PC-9 (cell line): ENCODE results near the gene POF1B. TPM values are rescaled to one million over a fixed set of nuclear protein-coding genes. Genes with fewer than 3 reads are reported as not detected.

Experiments
- BruUV-seq: library from RNA; stranded (reverse); fragments of 400-500 nt; replicated peaks from 2 replicates; lab custom pipeline; 2021; lab: Mats Ljungman, UMichigan
- CTCF ChIA-PET: fragments of 300-600 bp; sonication (Branson Sonifier 250); formaldehyde crosslinking; loops from one replicate; lab custom pipeline; 2022; ENCODE audit warnings: antibody characterized with exemption; lab: Charles Lee
- POLR2A ChIA-PET: fragments of 300-600 bp; sonication (Branson Sonifier 250); formaldehyde crosslinking; loops from one replicate; lab custom pipeline; 2022; ENCODE audit warnings: antibody characterized with exemption; ENCODE audit not compliant: unreplicated experiment; lab: Charles Lee
- DNase-seq, 2 experiments: peaks; one replicate each; pipeline versions ENCODE4 v3.0.0 to v3.0.0-alpha.2; 2015 to 2022; ENCODE audit warnings: mixed read lengths in 1 of 2
- H2AFZ ChIP-seq: fragments of 200-600 bp; sonication (generic); 2 replicates; pipeline ENCODE4 v1.8.1; 2017; ENCODE audit warnings: antibody characterized with exemption
- H3F3A ChIP-seq: fragments of 200-600 bp; sonication (generic); 2 replicates; pipeline ENCODE4 v1.8.1; 2017; ENCODE audit warnings: antibody characterized with exemption, mild to moderate bottlenecking, low read depth; ENCODE audit not compliant: insufficient read depth
- H3K27ac ChIP-seq: fragments of 200-600 bp; sonication (generic); 2 replicates; pipeline ENCODE4 v1.6.1; 2016; ENCODE audit warnings: mixed run types
- H3K27me3 ChIP-seq: fragments of 200-600 bp; sonication (generic); 2 replicates; pipeline ENCODE4 v1.6.1; 2016; ENCODE audit warnings: low read depth, mixed run types; ENCODE audit not compliant: insufficient read depth
- H3K36me3 ChIP-seq: fragments of 200-600 bp; sonication (generic); 2 replicates; pipeline ENCODE4 v1.6.1; 2016; ENCODE audit warnings: low read depth, mixed run types
- H3K4me1 ChIP-seq: fragments of 200-600 bp; sonication (generic); replicated peaks from 2 replicates; pipeline ENCODE4 v1.6.1; 2016; ENCODE audit warnings: mixed run types; ENCODE audit not compliant: insufficient read depth
- H3K4me2 ChIP-seq: fragments of 200-600 bp; sonication (generic); 2 replicates; pipeline ENCODE4 v1.6.1; 2017; ENCODE audit warnings: mixed run types
- H3K4me3 ChIP-seq: fragments of 200-600 bp; sonication (generic); 2 replicates; pipeline ENCODE4 v1.6.1; 2016; ENCODE audit warnings: mixed run types
- H3K79me2 ChIP-seq: fragments of 200-600 bp; sonication (generic); 2 replicates; pipeline ENCODE4 v1.6.1; 2017; ENCODE audit warnings: low read depth, mixed run types
- H3K9me2 ChIP-seq: fragments of 200-600 bp; sonication (generic); 2 replicates; pipeline ENCODE4 v1.8.1; 2017; ENCODE audit warnings: mild to moderate bottlenecking; ENCODE audit not compliant: insufficient read depth
- H3K9me3 ChIP-seq: fragments of 200-600 bp; sonication (generic); 2 replicates; pipeline ENCODE4 v1.8.1; 2016; ENCODE audit warnings: low read depth; ENCODE audit not compliant: insufficient read depth
- H4K20me1 ChIP-seq: fragments of 200-600 bp; sonication (generic); 2 replicates; pipeline ENCODE4 v1.8.1; 2017; ENCODE audit not compliant: insufficient read depth
- EZH2 ChIP-seq: fragments of 200-600 bp; sonication (generic); IDR thresholded peaks from 2 replicates; pipeline ENCODE4 v1.8.0; 2017; ENCODE audit warnings: antibody characterized with exemption, low read depth
- intact Hi-C: fragments of 100-400 bp; cut with micrococcal nuclease; formaldehyde crosslinking; loops from one replicate; pipeline ENCODE4 v1.10.0; 2022; ENCODE audit not compliant: unreplicated experiment
- total RNA-seq: library from RNA; stranded (reverse); gene quantifications from 2 replicates; pipeline ENCODE4 v1.2.3, GENCODE V29; 2021
- TF ChIP-seq, protein P1 (sequence below): fragments of 200-600 bp; sonication (generic); conservative IDR thresholded peaks from 2 replicates; pipeline ENCODE4 v1.6.1; 2017; ENCODE audit warnings: mixed run types, antibody characterized with exemption, mild to moderate bottlenecking, moderate library complexity

POF1B gene
- total RNA-seq, 1 experiment from 2014 or later: 0.61 TPM

GRCh38 chrX:85359051-85359450 lies 20.4 kb downstream of the POF1B start:
- Histone ChIP-seq H3K36me3 (no peaks in the 10 kb centered on the region), H3F3A (no peaks in the 10 kb centered on the region), H3K4me1 (no peaks in the 10 kb centered on the region), H2AFZ (no peak overlapping the region), H3K27ac (no peak overlapping the region), H3K4me3 (no peak overlapping the region), H3K79me2 (no peaks in the 10 kb centered on the region), H3K9me2 (no peaks in the 10 kb centered on the region), H3K27me3 (no peaks in the 10 kb centered on the region), H3K4me2 (no peak overlapping the region), H3K9me3 (no peaks in the 10 kb centered on the region), H4K20me1 (no peaks in the 10 kb centered on the region)
- intact Hi-C loops: no loop called here
- DNase-seq: no peak
- no TSS peak for BruUV-seq
- TF ChIP-seq EZH2: no peak
- TF ChIP-seq, protein P1, sequence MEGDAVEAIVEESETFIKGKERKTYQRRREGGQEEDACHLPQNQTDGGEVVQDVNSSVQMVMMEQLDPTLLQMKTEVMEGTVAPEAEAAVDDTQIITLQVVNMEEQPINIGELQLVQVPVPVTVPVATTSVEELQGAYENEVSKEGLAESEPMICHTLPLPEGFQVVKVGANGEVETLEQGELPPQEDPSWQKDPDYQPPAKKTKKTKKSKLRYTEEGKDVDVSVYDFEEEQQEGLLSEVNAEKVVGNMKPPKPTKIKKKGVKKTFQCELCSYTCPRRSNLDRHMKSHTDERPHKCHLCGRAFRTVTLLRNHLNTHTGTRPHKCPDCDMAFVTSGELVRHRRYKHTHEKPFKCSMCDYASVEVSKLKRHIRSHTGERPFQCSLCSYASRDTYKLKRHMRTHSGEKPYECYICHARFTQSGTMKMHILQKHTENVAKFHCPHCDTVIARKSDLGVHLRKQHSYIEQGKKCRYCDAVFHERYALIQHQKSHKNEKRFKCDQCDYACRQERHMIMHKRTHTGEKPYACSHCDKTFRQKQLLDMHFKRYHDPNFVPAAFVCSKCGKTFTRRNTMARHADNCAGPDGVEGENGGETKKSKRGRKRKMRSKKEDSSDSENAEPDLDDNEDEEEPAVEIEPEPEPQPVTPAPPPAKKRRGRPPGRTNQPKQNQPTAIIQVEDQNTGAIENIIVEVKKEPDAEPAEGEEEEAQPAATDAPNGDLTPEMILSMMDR: no peak
- ChIA-PET CTCF (no interaction called here), POLR2A (no interaction called here)

DNA sequence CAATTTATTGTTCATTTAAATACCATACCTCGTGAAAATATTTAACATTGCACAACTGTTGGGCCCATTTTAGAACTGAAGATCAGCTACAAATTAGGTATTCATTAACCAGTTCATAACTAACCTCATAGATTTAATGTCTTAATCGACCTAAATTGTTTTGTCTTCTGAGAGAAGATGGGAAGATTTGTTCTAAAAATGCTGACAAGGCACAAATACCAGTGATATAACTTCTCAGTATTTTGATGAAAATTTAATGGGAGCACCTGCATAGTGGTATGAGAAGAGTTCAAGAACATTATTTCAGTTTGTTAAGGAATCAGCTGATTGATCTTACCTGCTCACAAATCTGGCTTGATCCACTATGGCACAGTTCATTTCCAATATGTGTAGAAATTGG lies 33.9 kb downstream of the POF1B start:
- no peak for TF ChIP-seq EZH2
- TF ChIP-seq, protein P1: no peak
- ChIA-PET POLR2A (no interaction called here), CTCF (no interaction called here)
- H3K9me2 ChIP-seq: no peaks in the 10 kb centered on the region
- no peaks in the 10 kb centered on the region for H3K9me3 ChIP-seq
- no peaks in the 10 kb centered on the region for H4K20me1 ChIP-seq
- H2AFZ ChIP-seq: no peak overlapping the region
- DNase-seq: no peak
- BruUV-seq: no TSS peak
- no peaks in the 10 kb centered on the region for H3K27me3 ChIP-seq
- no peaks in the 10 kb centered on the region for H3K36me3 ChIP-seq
- no peak overlapping the region for H3K27ac ChIP-seq
- H3K4me2 ChIP-seq: no peak overlapping the region
- no peak overlapping the region for H3K4me3 ChIP-seq
- H3F3A ChIP-seq: no peaks in the 10 kb centered on the region
- H3K79me2 ChIP-seq: no peaks in the 10 kb centered on the region
- intact Hi-C loops: no loop called here
- no peaks in the 10 kb centered on the region for H3K4me1 ChIP-seq

GRCh38 chrX:85327060-85327333 lies 52.5 kb downstream of the POF1B start:
- no peaks in the 10 kb centered on the region for H4K20me1 ChIP-seq
- TF ChIP-seq, protein P1: no peak
- no peak for TF ChIP-seq EZH2
- H3K4me3 ChIP-seq: no peak overlapping the region

More at GRCh38 chrX:85327060-85327333, 52.5 kb downstream of the POF1B start:
- Histone ChIP-seq H3K4me1 (no peaks in the 10 kb centered on the region), H3K36me3 (no peaks in the 10 kb centered on the region), H3K27me3 (no peaks in the 10 kb centered on the region), H3K27ac (no peak overlapping the region), H3F3A (no peaks in the 10 kb centered on the region), H2AFZ (no peak overlapping the region), H3K79me2 (no peaks in the 10 kb centered on the region), H3K9me3 (no peaks in the 10 kb centered on the region), H3K9me2 (no peaks in the 10 kb centered on the region), H3K4me2 (no peak overlapping the region)
- no peak for DNase-seq
- no TSS peak for BruUV-seq
- intact Hi-C loops: no loop called here
- CTCF ChIA-PET: no interaction called here
- POLR2A ChIA-PET: no interaction called here
